Neural cell (in vitro differentiated cells): ENCODE measurements around the gene SPAG8. TPM values are rescaled to one million over a fixed set of nuclear protein-coding genes. Genes with fewer than 3 reads are reported as not detected.

Experiments used
- H2AFZ ChIP-seq: fragments of 200-600, 300-800 bp; sonication (generic), shearing (Covaris generic); 2 replicates; pipeline ENCODE4 v1.6.0; 2014; ENCODE audit warnings: low read depth, mild to moderate bottlenecking, antibody characterized with exemption, low read length, moderate library complexity
- H3F3A ChIP-seq: fragments of 200-600 bp; shearing (Covaris generic); 2 replicates; pipeline ENCODE4 v1.6.1; 2016; ENCODE audit warnings: mild to moderate bottlenecking, moderate library complexity, mixed read lengths, antibody characterized with exemption, low read length; ENCODE audit not compliant: insufficient read depth, poor library complexity, severe bottlenecking
- H3K27ac ChIP-seq: fragments of 200-600, 300-800 bp; sonication (generic), shearing (Covaris generic); 2 replicates; pipeline ENCODE4 v1.5.1; 2014; ENCODE audit warnings: mild to moderate bottlenecking, low read length, moderate library complexity
- H3K27me3 ChIP-seq: fragments of 300-800, 200-600 bp; sonication (generic), shearing (Covaris generic); 2 replicates; pipeline ENCODE4 v1.6.0; 2014; ENCODE audit warnings: mild to moderate bottlenecking, low read depth, low read length, moderate library complexity; ENCODE audit not compliant: insufficient read depth
- H3K36me3 ChIP-seq: fragments of 300-800, 200-600 bp; sonication (generic), shearing (Covaris generic); 2 replicates; pipeline ENCODE4 v1.5.1; 2014; ENCODE audit warnings: mild to moderate bottlenecking, antibody characterized with exemption, low read length, moderate library complexity; ENCODE audit not compliant: insufficient read depth
- H3K4me2 ChIP-seq: fragments of 300-800, 200-600 bp; sonication (generic), shearing (Covaris generic); 2 replicates; pipeline ENCODE4 v1.6.0; 2014; ENCODE audit warnings: mild to moderate bottlenecking, low read length
- H3K4me3 ChIP-seq: fragments of 300-800, 200-600 bp; sonication (generic), shearing (Covaris generic); 2 replicates; pipeline ENCODE4 v1.5.1; 2014; ENCODE audit warnings: mild to moderate bottlenecking, low read length, moderate library complexity
- H3K79me2 ChIP-seq: fragments of 200-600 bp; shearing (Covaris generic); replicated peaks from 2 replicates; pipeline ENCODE4 v1.6.0; 2014; ENCODE audit warnings: mild to moderate bottlenecking, low read length, moderate library complexity; ENCODE audit not compliant: insufficient read depth
- H3K9ac ChIP-seq: fragments of 300-800, 200-600 bp; sonication (generic), shearing (Covaris generic); 2 replicates; pipeline ENCODE4 v1.6.1; 2016; ENCODE audit warnings: mild to moderate bottlenecking, low read length, mixed read lengths
- H3K9me2 ChIP-seq: fragments of 200-600 bp; shearing (Covaris generic); 2 replicates; pipeline ENCODE4 v1.6.1; 2016; ENCODE audit warnings: mild to moderate bottlenecking, low read length, mixed read lengths; ENCODE audit not compliant: insufficient read depth
- H3K9me3 ChIP-seq: fragments of 200-600, 300-800 bp; sonication (generic), shearing (Covaris generic); 2 replicates; pipeline ENCODE4 v1.6.1; 2016; ENCODE audit warnings: mild to moderate bottlenecking, mixed run types, low read length, moderate library complexity, mixed read lengths
- H4K20me1 ChIP-seq: fragments of 200-600 bp; shearing (Covaris generic); 2 replicates; pipeline ENCODE4 v1.6.1; 2016; ENCODE audit warnings: mild to moderate bottlenecking, mixed run types; ENCODE audit not compliant: insufficient read depth
- EP300 ChIP-seq: fragments of 450-650 bp; conservative IDR thresholded peaks from 2 replicates; pipeline ENCODE4 v1.6.1; 2014; ENCODE audit warnings: antibody characterized with exemption, mild to moderate bottlenecking, moderate library complexity; ENCODE audit not compliant: poor library complexity, severe bottlenecking
- EZH2 ChIP-seq: fragments of 200-600, 300-800 bp; shearing (Covaris generic), sonication (generic); IDR thresholded peaks from 2 replicates; pipeline ENCODE4 v1.6.1; 2014; ENCODE audit warnings: antibody characterized with exemption, low read length, borderline replicate concordance, mild to moderate bottlenecking; ENCODE audit not compliant: insufficient read depth, poor library complexity, severe bottlenecking
- MXI1 ChIP-seq: fragments of 450-650 bp; conservative IDR thresholded peaks from 2 replicates; pipeline ENCODE4 v1.6.1; 2014; ENCODE audit warnings: antibody characterized with exemption, mild to moderate bottlenecking; ENCODE audit not compliant: poor library complexity, severe bottlenecking
- POLR2AphosphoS5 ChIP-seq: IDR thresholded peaks from 2 replicates; pipeline ENCODE4 v1.6.1; 2012
- RAD21 ChIP-seq: fragments of 450-650 bp; conservative IDR thresholded peaks from 2 replicates; pipeline ENCODE4 v1.6.1; 2014; ENCODE audit warnings: antibody characterized with exemption, mild to moderate bottlenecking, moderate library complexity
- SMC3 ChIP-seq: fragments of 450-650 bp; conservative IDR thresholded peaks from 2 replicates; pipeline ENCODE4 v1.6.1; 2014; ENCODE audit warnings: antibody characterized with exemption, mild to moderate bottlenecking, moderate library complexity; ENCODE audit not compliant: poor library complexity
- TAF1 ChIP-seq: IDR thresholded peaks from 2 replicates; pipeline ENCODE4 v1.6.1; 2012; ENCODE audit warnings: low read depth
- polyA plus RNA-seq: library from polyadenylated mRNA; depleted of rRNA; stranded (reverse); fragments of >200 nt; gene quantifications from 2 replicates; pipeline ENCODE4 v1.2.3, GENCODE V29; 2014
- small RNA-seq, 3 experiments: library from RNA; depleted of rRNA; stranded (forward); fragments of <200 nt; gene quantifications; one replicate each; pipeline ENCODE3, GENCODE V24; 2012
- TF ChIP-seq, protein P1 (sequence below): fragments of 450-650 bp; IDR thresholded peaks from 2 replicates; pipeline ENCODE4 v1.5.1; 2014; ENCODE audit warnings: antibody characterized with exemption, mild to moderate bottlenecking, moderate library complexity; ENCODE audit not compliant: poor library complexity, severe bottlenecking
- TF ChIP-seq, protein P2 (sequence below): IDR thresholded peaks from 2 replicates; pipeline ENCODE4 v1.6.1; 2012; ENCODE audit warnings: borderline replicate concordance

Gene SPAG8
- polyA plus RNA-seq, 1 donor from 2014 or later: 2.9 TPM

DNA sequence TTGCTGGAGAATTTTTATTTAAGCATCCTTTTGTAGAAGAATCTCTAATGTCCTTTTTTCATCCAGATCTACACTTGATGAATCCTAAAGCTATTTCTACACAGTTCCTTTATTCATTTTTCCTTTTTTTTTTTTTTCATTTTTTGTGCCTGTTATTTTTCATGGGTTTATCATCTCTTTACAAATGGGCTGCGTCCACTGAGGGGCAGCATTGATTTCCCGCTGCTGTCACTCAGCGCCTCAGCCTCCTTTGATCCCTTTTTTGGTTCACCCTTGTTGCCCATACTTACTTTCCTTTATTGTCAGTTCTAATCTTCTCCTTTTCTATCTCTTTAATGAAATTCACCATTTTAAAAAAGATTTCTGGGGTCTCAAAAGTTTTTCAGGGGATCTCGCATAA is 52.3 kb downstream of the SPAG8 start:
- H3K27ac ChIP-seq: no peak overlapping the region
- H4K20me1 ChIP-seq: no peaks in the 10 kb centered on the region
- no peaks in the 10 kb centered on the region for H3K9me2 ChIP-seq
- H3K9me3 ChIP-seq: no peaks in the 10 kb centered on the region
- no peaks in the 10 kb centered on the region for H3K36me3 ChIP-seq
- TF ChIP-seq MXI1: no peak
- TF ChIP-seq EZH2: no peak
- TF ChIP-seq, protein P1, sequence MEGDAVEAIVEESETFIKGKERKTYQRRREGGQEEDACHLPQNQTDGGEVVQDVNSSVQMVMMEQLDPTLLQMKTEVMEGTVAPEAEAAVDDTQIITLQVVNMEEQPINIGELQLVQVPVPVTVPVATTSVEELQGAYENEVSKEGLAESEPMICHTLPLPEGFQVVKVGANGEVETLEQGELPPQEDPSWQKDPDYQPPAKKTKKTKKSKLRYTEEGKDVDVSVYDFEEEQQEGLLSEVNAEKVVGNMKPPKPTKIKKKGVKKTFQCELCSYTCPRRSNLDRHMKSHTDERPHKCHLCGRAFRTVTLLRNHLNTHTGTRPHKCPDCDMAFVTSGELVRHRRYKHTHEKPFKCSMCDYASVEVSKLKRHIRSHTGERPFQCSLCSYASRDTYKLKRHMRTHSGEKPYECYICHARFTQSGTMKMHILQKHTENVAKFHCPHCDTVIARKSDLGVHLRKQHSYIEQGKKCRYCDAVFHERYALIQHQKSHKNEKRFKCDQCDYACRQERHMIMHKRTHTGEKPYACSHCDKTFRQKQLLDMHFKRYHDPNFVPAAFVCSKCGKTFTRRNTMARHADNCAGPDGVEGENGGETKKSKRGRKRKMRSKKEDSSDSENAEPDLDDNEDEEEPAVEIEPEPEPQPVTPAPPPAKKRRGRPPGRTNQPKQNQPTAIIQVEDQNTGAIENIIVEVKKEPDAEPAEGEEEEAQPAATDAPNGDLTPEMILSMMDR: no peak
- no peak for TF ChIP-seq EP300
- no peak for TF ChIP-seq POLR2AphosphoS5
- TF ChIP-seq, protein P2, sequence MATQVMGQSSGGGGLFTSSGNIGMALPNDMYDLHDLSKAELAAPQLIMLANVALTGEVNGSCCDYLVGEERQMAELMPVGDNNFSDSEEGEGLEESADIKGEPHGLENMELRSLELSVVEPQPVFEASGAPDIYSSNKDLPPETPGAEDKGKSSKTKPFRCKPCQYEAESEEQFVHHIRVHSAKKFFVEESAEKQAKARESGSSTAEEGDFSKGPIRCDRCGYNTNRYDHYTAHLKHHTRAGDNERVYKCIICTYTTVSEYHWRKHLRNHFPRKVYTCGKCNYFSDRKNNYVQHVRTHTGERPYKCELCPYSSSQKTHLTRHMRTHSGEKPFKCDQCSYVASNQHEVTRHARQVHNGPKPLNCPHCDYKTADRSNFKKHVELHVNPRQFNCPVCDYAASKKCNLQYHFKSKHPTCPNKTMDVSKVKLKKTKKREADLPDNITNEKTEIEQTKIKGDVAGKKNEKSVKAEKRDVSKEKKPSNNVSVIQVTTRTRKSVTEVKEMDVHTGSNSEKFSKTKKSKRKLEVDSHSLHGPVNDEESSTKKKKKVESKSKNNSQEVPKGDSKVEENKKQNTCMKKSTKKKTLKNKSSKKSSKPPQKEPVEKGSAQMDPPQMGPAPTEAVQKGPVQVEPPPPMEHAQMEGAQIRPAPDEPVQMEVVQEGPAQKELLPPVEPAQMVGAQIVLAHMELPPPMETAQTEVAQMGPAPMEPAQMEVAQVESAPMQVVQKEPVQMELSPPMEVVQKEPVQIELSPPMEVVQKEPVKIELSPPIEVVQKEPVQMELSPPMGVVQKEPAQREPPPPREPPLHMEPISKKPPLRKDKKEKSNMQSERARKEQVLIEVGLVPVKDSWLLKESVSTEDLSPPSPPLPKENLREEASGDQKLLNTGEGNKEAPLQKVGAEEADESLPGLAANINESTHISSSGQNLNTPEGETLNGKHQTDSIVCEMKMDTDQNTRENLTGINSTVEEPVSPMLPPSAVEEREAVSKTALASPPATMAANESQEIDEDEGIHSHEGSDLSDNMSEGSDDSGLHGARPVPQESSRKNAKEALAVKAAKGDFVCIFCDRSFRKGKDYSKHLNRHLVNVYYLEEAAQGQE: no peak
- no peak for TF ChIP-seq RAD21
- TF ChIP-seq TAF1: no peak
- TF ChIP-seq SMC3: no peak
- no peak overlapping the region for H3K9ac ChIP-seq
- H3K4me3 ChIP-seq: no peak overlapping the region
- H2AFZ ChIP-seq: no peak overlapping the region
- no peak overlapping the region for H3K4me2 ChIP-seq
- H3K27me3 ChIP-seq: no peaks in the 10 kb centered on the region
- no peaks in the 10 kb centered on the region for H3K79me2 ChIP-seq
- H3F3A ChIP-seq: no peaks in the 10 kb centered on the region

Small RNA genes within 50 kb of the gene (small RNA-seq; reads per million reads assigned to genes)
- 0 to 0.86 (median 0.32) reads per million in 3 experiments for gene HINT2

Other genes starting within 250 kb of the SPAG8 start
- 37.9 and 44.3 TPM in 2 replicates for gene TESK1, start 207.0 kb downstream of the SPAG8 start, polyA plus RNA-seq
- not detected in 2 replicates for gene CD72, start 193.8 kb downstream of the SPAG8 start, polyA plus RNA-seq
- gene SIT1, start 161.3 kb downstream of the SPAG8 start, polyA plus RNA-seq: not detected in 2 replicates
- gene RMRP, start 154.2 kb downstream of the SPAG8 start, polyA plus RNA-seq: 9,508 TPM in 1 of 2 replicates, not detected in the other
- 41.4 and 44.4 TPM in 2 replicates for gene CCDC107, start 154.0 kb downstream of the SPAG8 start, polyA plus RNA-seq
- 0.51 TPM in 1 of 2 replicates, not detected in the other for gene ARHGEF39, start 147.1 kb downstream of the SPAG8 start, polyA plus RNA-seq
- gene CA9, start 138.3 kb downstream of the SPAG8 start, polyA plus RNA-seq: not detected in 2 replicates
- not detected in 2 replicates for gene TPM2, start 122.3 kb downstream of the SPAG8 start, polyA plus RNA-seq
- 7.1 and 9.0 TPM in 2 replicates for gene TLN1, start 80.1 kb downstream of the SPAG8 start, polyA plus RNA-seq
- 88.4 and 92.9 TPM in 2 replicates for gene CREB3, start 79.6 kb downstream of the SPAG8 start, polyA plus RNA-seq
- gene GBA2, start 63.0 kb downstream of the SPAG8 start, polyA plus RNA-seq: 102 and 113 TPM in 2 replicates
- gene RGP1, start 63.0 kb downstream of the SPAG8 start, polyA plus RNA-seq: 8.1 and 9.9 TPM in 2 replicates
- not detected in 2 replicates for gene MSMP, start 58.0 kb downstream of the SPAG8 start, polyA plus RNA-seq
- gene NPR2, start 20.7 kb downstream of the SPAG8 start, polyA plus RNA-seq: 3.1 and 9.6 TPM in 2 replicates
- 31.0 and 31.6 TPM in 2 replicates for gene HINT2, start 2.8 kb upstream of the SPAG8 start, polyA plus RNA-seq
- 0.09 TPM in 1 of 2 replicates, not detected in the other for gene FAM221B, start 16.5 kb upstream of the SPAG8 start, polyA plus RNA-seq
- 12.7 and 12.9 TPM in 2 replicates for gene TMEM8B, start 17.0 kb upstream of the SPAG8 start, polyA plus RNA-seq
- not detected in 2 replicates for gene OR13J1, start 58.1 kb upstream of the SPAG8 start, polyA plus RNA-seq
- 0.84 TPM in 1 of 2 replicates, not detected in the other for gene HRCT1, start 93.9 kb upstream of the SPAG8 start, polyA plus RNA-seq
- 0.35 TPM in 1 of 2 replicates, not detected in the other for gene SPAAR, start 97.2 kb upstream of the SPAG8 start, polyA plus RNA-seq
- gene OR2S2, start 145.9 kb upstream of the SPAG8 start, polyA plus RNA-seq: not detected in 2 replicates
- gene RECK, start 224.7 kb upstream of the SPAG8 start, polyA plus RNA-seq: 6.9 and 10.2 TPM in 2 replicates